Activated CD8-positive, alpha-beta memory T cell treated with anti-CD3 and anti-CD28 coated beads, Interleukin-2, amount 50 U/mL, for 4 hours (primary cell): Measurements from ENCODE around the gene SLC9A3.
A peak's percentile ranks its signal among the peaks of the same experiment; 100 is the strongest.
"Not testable (repeated sequence)": the region's sequence is repeated elsewhere in the genome, so short reads cannot be mapped to it uniquely, and the experiment has no call there.

Experiments used
- DNase-seq: peaks from one replicate; pipeline ENCODE4 v3.0.0-alpha.2; 2020

The SLC9A3 gene

GRCh38 chr5:488744-489688, 35.2 kb downstream of the SLC9A3 start:
- DNase-seq = no peak

- DNase-seq = no peak
Measured at GRCh38 chr5:488241-488640, 36.0 kb downstream of the SLC9A3 start.

GRCh38 chr5:486597-486996, 37.7 kb downstream of the SLC9A3 start:
- DNase-seq = not testable (repeated sequence)

GRCh38 chr5:485946-486491, 38.2 kb downstream of the SLC9A3 start:
- DNase-seq = no peak

- no peak for DNase-seq
Measured at GRCh38 chr5:485113-485945, 38.9 kb downstream of the SLC9A3 start.

GRCh38 chr5:484556-484955, 39.7 kb downstream of the SLC9A3 start:
- no peak for DNase-seq

- no peak for DNase-seq
Measured at GRCh38 chr5:483434-484140, 40.7 kb downstream of the SLC9A3 start.

- DNase-seq = no peak
Measured at GRCh38 chr5:483011-483410, 41.2 kb downstream of the SLC9A3 start.

- DNase-seq = no peak
Measured at GRCh38 chr5:482506-482905, 41.7 kb downstream of the SLC9A3 start.

GRCh38 chr5:482021-482420, 42.2 kb downstream of the SLC9A3 start:
- no peak for DNase-seq

- DNase-seq = no peak
Measured at GRCh38 chr5:481347-481746, 42.9 kb downstream of the SLC9A3 start.

- DNase-seq = no peak
Measured at GRCh38 chr5:479566-480319, 44.5 kb downstream of the SLC9A3 start.

GRCh38 chr5:478982-479535, 45.2 kb downstream of the SLC9A3 start:
- DNase-seq = no peak

- no peak for DNase-seq
Measured at GRCh38 chr5:478369-478981, 45.8 kb downstream of the SLC9A3 start.

- no peak for DNase-seq
Measured at GRCh38 chr5:477871-478270, 46.4 kb downstream of the SLC9A3 start.

- no peak for DNase-seq
Measured at GRCh38 chr5:477247-477646, 47.0 kb downstream of the SLC9A3 start.

- DNase-seq = no peak
Measured at GRCh38 chr5:476814-477175, 47.5 kb downstream of the SLC9A3 start.

GRCh38 chr5:476102-476813, 48.0 kb downstream of the SLC9A3 start:
- DNase-seq = no peak

GRCh38 chr5:475704-476101, 48.5 kb downstream of the SLC9A3 start:
- DNase-seq = no peak

GRCh38 chr5:474840-475661, 49.2 kb downstream of the SLC9A3 start:
- DNase-seq = peak; percentile 16
